Stimulated activated CD4-positive, alpha-beta T cell treated with anti-CD3 and anti-CD28 coated beads, Interleukin-12 subunit alpha, Interleukin-12 subunit beta, amount 100 ng/mL, for 24 hours (primary cell): ENCODE measurements around the gene HOMEZ.

ENCODE experiments used
- DNase-seq, 2 experiments: peaks; one replicate each; pipeline ENCODE4 v3.0.0-alpha.2; 2020; ENCODE audit warnings: low read depth in 2 of 2

HOMEZ gene

DNA sequence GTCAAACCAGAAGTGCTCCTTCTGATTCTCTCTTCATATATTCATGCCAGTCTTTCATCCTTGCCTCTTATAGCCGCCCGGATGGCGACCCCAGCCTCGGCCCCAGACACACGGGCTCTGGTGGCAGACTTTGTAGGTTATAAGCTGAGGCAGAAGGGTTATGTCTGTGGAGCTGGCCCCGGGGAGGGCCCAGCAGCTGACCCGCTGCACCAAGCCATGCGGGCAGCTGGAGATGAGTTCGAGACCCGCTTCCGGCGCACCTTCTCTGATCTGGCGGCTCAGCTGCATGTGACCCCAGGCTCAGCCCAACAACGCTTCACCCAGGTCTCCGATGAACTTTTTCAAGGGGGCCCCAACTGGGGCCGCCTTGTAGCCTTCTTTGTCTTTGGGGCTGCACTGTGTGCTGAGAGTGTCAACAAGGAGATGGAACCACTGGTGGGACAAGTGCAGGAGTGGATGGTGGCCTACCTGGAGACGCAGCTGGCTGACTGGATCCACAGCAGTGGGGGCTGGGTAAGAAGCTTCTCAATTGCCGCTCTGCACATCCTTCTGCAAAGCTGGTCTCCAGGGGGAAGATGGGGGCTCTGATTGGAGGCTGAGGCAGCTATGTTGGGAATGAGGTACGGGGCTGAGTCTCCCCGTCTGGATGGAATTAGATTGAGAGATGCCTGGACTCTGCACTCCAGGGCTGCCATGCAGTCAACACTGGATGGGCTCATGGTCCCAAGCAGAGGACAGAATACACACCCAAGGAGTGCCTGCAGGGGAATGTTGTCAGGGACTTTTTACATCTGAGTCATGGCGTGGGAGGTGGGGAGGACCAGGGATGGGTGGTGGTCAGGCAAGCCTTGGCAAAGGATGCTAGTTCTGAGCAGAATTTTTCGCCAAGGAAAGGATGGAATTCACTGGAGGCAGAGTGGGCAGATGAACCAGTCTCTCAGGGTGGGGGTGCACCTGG, 22.0 kb upstream of the HOMEZ start:
- no peak for DNase-seq

DNA sequence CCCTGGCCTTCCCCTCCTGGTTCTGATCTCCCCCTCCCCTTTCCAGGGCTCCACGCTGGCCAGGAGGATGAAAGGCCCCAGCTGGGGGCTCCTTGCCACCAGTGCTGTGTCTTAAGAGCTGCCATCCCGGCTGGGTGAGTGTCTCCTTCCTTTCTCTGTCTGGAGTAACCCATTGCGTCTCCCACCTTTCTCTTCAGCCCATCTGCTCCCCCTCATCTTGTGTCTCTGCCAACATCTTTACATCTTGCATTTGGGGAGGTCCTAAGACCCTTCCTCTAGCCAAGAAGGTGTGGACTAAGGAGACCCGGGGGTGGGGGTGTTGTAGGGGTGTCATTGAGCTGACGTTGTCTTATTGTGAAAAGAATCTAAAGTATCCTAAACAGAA, 21.2 kb upstream of the HOMEZ start:
- DNase-seq, result no peak

DNA sequence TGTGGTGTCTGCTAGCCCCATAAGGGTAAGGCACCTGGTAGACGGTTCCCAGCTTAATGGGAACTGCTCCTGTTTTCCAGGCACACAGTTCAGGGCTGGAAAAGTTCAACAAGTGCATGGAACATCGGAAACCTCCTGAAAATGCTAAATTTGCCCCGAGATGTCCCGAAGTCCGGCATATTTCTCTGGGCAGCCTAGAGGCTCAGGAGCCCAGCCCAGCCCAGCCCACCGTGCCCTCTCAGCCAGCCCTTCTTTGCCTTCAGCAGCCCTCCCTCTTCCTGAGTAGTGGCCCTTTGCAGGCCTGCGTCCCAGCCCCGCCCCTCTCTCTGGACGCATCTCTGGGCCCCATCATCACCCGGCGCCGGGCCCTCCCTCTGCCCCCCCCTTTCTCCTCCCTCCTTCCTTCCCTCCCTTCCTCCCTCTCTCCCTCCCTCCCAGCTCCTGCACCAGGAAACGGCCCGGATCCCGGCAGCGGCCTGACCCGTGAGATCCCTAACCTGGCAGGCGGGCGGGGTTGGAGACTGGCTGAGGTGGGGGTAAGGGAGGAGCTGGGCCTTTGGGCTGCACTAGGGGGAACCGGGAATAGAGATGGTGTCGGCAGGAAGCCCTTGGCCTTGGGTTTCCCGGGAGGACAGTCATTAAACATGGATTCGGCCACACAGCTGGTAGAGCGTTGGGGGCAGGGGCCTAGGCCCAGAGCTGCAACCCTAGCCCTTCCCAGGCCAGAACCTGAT, 20.6 kb upstream of the HOMEZ start, which contains the start of gene BCL2L2:
Gene BCL2L2 (plus strand): TSS at position 422 of the 734 bp plus-strand sequence. CDS start 935 bp downstream, outside the sequence.
- DNase-seq, result no peak

DNA sequence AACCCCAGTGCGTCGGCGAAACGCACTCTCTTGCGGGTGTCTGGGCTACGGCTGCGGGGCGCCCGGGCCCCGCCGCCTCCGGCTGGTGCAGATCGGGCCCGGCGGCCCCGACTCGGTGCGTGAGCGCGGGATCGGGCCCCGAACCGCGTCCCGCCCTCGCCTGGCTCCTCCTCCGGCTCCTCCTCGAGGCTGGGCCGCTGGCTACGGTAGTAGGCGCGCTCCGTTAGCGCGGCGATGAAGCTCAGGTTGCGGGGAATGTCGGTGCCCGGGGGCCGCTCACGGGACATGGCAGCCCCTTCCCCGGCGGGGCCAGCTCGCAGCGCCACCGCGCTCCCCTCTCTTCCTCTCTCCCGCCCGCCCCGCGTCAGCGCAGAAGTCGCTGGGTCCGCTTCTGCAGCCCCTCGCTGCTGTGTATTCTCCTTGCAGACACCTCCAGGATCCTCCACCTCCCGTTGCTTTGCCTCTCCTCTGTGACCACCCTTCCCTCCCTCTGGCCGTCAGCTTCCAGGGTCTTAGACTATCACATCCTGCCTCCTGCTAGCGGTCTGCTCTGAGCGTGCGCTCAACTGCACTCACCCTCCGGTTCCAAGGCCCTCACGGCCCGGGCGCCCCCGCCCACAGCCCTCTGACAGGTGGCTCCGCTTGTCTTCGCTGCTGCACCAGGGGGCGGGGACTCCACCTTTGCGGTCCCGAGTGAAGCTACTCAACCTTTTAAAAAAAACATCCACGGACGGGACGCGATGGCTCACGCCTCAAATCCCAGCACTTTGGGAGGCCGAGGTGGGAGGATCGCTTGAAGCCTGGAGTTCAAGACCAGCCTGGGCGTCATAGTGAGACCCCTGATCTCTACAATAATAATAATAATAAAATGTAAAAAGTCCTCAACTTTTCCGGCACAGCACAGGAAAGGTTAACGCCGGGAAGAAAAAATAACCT, 16.6 kb upstream of the HOMEZ start, which contains the start of gene PPP1R3E:
Gene PPP1R3E (minus strand): TSS at position 570 of the 936 bp plus-strand sequence. CDS start 283 bp downstream, at position 287.
- DNase-seq, result peak; percentile 72 to 88

DNA sequence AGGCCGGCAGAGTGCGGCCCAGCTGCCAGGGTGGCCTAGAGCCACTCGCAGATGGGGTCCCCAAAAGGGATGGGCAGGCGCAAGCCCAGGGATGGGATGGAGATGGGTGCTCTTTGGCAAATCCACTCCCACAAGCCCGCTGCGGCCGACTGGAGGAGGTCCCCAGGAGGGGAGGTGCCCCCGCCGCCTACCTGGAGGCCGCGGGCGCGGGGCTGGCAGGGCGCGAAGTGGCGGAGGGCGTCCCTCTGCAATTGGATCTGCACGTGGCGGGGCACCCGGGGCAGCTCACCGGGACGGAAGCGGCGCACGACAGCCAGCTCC, 16.0 kb upstream of the HOMEZ start:
- no peak for DNase-seq

DNA sequence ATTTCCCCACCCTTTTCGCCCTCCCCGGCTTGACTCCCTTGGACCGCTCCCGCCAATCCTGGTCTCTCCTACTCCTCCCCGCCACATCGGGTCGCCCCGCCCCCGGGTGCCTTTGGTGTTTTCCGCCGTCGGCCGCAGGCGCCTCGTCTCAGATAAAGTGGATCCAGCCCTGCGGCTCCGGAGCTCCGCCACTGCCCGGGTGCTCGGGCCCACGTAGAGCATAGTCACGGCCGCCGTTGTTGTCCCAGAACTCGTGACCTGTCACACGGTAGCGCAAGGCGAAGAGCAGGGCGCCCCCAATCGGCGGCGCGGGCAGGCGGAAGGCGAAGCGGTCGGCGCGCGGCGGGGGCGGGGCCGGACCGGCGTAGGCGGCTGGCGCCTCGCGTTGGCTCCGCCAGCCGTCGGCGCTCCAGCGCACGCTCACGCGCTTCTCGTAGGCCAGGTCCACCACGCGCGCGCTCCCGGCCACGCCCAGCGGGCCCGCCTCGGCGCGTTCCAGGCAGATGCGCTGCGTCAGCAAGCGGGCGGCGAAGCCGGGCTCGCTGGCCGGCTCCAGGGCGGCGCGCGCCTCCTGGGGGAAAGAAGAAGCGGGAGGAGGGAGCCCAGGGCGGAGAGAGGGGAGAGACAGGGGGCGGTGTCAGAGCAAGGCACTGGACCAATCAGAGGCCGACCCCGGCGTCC, 15.5 kb upstream of the HOMEZ start:
- peak; percentile 92 to 95 for DNase-seq

DNA sequence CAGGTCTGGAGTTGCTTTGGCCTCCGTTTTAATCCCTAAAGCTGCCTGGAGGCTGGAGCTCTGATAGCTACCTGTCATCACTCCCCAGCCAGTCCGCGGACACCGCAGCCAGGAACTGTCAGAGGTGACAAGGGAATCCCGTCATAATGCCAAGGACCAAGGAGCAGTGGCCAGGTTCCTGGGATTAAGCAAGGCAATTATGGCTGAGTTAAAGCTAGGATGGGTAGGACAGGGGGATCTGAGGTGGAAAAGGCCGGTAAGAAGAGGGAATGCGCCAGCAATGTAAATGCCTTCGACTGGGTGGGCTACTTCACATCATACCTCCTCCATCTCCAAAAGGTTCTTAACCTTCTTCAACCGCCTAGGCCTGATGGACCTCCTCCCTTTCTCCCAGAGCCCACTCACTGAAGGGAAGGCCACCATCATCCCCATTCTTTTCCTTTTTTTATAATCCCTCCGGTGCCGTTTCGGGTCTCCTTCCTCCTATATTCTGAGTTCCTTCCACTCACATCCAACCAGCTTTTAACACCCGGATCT, 14.8 kb upstream of the HOMEZ start:
- no peak for DNase-seq

DNA sequence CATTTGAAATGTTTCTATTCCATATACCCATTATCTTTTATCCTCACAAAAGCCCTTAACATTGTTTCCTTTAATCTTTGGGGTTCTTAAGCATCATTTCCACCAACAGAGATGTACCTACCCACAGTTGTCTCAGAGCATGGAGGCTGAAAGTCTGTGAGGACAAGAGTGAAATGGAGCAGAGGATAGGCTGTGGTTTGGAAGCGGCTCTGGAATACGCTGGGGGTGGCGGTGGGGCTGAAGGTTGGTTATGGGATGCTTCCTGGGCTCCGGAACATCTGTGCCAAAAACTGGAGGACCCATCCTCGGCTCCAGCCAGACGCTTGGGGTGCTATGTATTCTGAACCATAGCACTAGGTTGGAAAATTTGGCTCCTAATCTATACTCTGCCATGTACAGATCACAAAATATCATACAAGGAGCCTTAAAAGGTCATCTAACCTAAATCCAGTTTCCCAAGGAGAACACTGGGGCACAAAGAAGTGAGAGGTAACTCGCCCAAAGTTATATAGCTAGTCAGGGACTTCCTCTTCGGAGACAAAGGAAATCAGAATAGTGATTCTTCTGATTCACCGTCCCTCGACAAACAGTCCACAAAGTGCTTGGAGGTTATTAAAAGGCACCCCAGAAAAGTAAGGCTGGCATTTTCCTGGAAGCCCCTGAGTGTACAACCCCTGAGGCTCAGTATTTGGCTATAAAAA, 14.2 kb upstream of the HOMEZ start:
- DNase-seq, result no peak

DNA sequence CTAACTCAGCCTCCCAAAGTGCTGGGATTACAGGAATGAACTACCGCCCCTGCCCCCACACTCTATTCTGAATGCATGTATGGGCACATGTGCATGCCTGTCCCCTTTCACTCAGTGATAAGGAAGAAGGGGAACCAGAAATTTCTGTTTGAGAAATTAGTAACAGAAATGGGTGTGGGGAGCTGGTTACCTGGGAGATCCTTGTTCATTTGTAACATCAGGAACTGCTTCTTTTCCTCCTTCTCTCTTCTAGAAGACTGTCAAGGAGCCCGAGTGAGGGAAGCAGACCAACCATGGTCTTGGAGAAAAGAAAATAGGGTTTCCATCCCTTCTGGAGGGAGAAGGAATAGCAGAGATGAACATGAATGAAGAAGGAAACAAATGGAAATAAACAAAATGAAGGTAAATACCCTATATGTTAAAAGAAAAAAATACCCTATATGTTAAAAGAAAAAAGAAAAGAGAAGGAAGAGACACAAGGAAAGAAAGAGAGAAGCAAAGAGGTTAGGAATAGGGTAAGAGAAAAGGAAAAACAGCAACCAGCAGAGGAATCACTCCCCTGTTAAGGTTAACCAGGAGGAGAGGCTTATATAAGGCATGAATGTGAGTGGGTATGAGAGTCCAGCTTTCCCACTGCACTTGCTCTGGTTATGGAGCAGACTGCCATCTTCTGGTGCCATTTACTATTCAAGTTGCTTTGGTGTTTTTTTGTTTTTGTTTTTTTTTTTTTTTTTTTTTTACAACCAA, 13.5 kb upstream of the HOMEZ start:
- no peak for DNase-seq

DNA sequence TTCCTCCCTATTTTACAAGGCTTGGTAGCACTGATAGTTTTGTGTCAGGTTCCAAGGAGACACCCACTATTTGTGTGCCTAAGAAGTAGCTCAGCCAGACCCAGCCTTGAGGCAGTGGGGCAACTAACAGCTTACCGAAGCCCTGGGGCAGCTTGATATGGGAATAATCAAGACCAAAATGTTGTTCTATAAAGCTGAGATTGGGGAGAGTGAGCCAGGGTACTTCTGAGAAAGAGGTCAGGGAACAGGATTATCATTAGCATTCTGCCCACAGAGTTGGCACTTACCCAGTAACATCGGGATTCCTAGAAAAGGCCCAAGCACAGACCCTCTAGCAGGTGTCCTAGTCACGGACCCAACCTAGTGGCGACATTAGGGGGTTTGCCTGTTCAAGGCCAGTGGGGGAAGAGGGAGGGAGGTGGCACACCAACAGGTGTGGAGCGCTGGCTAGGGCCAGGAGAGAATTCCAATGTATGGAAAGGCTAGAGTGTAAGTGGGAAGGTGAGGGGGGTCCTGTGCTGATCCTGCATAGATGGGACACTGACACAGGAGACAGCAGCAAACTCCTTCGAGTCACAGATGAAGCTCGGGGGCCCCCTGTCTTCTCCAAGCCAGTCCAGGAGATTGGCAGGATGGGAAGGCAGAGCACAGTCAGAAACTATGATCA, 11.8 kb upstream of the HOMEZ start:
- no peak for DNase-seq

DNA sequence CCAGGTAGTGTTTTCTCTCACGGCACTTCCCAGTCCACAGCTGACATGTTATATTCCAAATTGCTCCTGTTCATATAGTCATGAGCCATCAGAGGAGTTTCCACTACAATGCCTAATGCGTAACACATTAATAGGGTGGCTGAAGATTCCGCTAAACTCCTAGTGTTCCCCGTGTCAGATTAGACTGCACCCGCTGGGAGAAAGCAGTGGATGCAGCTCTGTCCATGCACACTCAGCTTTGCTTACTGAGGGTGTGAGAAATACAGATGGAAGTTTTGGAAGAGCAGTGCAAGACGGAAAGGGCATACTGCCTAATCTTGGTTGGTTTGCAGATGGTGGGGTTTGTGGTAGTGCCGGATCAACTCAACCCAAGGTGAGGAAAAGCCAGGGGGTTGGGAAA, 11.2 kb upstream of the HOMEZ start:
- no peak for DNase-seq

DNA sequence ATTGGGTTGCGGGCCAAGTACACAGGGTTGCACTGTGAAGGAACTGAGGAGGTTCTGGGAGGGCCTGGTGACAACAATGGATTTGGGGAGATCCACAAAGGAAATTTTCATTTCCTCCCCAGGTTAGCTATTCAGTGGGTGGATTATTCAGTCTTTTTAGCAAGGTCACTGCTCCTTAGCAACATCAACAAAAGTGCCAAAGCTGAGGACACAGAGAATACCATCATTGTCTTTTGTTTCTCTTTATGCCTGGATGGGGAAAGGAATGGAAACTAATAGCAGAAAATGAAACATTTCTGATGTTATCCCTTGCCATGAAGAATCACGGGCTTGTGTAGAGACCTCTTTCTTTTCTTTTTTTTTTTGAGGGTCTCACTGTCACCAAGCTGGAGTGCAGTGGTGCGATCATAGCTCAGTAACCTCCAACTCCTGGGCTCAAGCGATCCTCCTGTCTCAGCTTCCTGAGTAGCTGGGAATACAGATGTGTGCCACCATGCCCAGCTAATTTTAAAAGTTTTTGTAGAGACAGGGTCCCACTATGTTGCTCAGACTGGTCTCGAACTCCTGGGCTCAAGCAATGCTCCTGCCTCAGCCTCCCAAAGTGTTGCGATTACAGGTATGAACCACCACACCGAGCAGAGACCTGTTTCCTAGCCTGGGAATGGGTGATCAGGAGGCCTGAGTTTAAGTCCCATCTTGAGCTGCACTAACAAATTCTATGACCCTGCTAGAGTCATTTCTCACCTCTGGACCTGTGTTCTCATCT, 10.3 kb upstream of the HOMEZ start:
- no peak for DNase-seq

DNA sequence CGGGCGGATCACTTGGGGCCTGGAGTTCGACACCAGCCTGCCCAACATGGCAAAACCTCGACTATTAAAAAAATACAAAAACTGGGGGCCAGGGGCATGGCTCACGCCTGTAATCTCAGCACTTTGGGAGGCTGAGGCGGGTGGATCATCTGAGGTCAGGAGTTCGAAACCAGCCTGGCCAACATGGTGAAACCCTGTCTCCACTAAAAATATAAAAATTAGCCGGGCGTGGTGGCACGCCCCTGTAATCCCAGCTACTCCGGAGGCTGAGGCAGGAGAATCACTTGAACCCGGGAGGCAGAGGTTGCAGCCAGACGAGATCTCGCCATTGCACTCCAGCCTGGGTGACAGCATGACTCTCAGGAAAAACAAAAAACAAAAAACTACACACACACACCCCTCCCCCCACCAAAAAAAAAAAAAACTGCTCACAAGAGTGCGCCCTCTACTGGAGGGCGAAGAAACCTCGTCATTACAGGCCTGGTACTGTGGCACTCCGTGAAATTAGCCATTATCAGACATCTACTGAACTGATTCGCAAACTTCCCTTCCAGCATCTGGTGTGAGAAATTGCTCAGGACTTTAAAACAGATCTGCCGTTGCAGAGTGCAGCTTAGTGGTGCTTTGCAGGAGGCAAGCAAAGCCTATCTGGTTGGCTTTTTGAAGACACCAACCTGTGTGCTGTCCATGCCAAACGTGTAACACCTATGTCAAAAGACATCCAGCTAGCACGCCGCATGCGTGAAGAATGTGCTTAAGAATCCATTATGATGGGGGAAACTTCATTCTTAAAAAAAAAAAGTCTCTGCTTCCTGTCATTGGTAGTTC, 9.0 kb upstream of the HOMEZ start:
- DNase-seq, result peak in 1 of 2 experiments; percentile 26

DNA sequence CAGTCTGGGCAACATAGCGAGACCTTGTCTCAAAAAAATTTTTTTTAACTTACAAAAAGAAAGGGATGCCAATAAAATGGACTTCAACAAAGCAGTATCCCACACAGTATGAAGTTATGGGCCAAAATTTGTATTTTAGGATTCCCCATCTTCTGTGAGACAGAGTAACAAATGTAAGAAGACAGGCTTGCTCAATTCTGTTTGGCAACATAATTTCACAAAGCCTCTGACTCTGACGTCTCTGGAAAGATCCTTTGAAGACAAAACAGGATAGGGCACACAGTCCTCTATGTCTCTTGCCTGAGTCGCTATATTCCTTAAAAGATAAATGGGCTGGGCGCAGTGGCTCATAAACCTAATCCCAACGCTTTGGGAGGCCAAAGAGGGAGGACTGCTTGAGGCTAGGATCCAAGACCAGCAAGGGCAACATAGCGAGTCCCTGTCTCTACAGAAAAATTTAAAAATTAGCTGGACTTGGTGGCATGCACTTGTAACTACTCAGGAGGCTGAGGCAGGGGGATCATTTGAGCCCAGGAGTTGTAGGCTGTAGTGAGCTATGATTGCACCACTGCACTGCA, 1.1 kb upstream of the HOMEZ start:
- DNase-seq, result no peak

DNA sequence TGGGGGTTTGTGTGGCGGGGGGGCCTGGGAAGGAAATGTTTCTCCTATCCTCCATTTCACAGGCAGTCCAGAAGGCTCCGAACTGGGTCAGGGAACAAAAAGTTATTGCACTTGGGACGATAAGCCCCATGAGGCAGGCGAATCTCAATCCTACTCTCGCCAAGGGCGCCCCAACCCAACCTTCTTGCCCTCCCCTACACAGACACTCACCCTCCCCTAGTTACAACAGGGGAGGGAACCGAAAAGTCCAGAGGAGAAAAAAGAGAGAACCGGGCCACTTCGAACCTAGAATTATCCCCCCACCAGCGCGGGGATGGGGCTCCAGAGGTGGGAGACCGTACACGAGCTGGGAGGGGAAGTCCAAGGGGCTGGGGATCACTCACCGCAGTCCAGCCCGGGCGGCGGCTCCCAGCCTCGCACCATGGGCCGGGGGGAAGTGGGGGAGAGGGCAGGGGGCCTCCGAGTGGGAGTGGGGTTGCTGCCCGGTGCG, 357 bp downstream of the HOMEZ start:
- no peak for DNase-seq

DNA sequence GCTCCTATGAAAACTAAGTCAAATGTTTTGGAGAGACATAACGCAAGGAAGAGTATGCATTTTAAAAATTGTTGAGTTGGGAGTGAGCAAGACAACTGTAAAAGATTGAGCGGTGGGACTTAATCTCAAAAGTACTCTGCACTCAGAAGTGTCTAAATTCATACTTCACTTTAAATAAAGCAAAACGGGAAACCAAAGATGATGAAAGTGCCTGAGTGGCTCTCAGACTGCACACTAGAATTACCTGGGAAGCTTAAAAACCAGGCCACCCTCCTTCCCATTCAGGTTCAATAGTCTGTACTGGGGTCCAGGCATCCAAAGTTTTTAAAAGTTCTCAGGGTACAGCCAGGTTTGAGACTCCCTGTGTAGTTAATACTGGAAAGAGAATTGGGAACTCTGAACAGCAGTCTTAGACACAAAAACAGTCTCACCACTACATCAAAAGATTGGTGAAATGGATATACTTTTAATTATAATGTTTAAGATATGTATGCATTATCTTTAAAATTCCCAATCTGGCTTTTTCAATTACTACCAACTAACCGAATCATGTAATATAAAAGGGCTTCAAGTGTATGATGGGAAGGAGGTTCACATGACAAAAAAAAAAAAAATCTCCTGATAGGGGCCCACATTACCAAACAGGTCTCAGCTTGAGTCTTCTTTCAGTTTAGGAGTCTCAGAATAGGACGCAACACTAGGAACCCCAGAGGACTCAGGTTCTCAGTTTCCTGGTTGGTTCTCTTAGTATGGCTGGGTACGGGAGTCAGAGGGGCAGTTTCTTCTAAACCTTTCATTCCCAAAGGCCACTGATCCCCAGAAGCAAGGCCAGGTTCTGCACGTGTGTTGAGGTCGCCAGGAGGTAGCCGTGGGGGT, 1.0 kb downstream of the HOMEZ start:
- DNase-seq, result no peak
